Stomach (tissue), 9 donors: ENCODE results near the gene TRIP13. TPM values are rescaled to one million over a fixed set of nuclear protein-coding genes. Genes with fewer than 3 reads are reported as not detected.

Source experiments
- DNase-seq, 2 donors: peaks; one replicate each; pipeline versions ENCODE4 v3.0.0 to v3.0.0-alpha.2; 2013 to 2019
- H3K27ac ChIP-seq, 5 donors: fragments of 200-600 bp in 4 of 5; sonication (generic) in 4 of 5; one replicate each; pipeline ENCODE4 v1.5.1; 2013 to 2019; ENCODE audit warnings: mild to moderate bottlenecking in 1 of 5, moderate library complexity in 1 of 5
- H3K27me3 ChIP-seq, 3 donors: fragments of 200-600 bp; sonication (generic); one replicate each; pipeline ENCODE4 v1.5.1; 2017 to 2019; ENCODE audit warnings: mixed run types in 1 of 3
- H3K36me3 ChIP-seq, 4 donors: fragments of 200-600 bp; sonication (generic); 1 replicate in 3 of 4; 2 replicates in 1 of 4; pipeline ENCODE4 v1.5.1; 2016 to 2019
- H3K4me1 ChIP-seq, 4 donors: fragments of 200-600 bp; sonication (generic); one replicate each; pipeline ENCODE4 v1.5.1; 2016 to 2019
- H3K4me3 ChIP-seq, 4 donors: fragments of 200-600 bp; sonication (generic) in 3 of 4; one replicate each; pipeline ENCODE4 v1.5.1; 2016 to 2019; ENCODE audit warnings: mild to moderate bottlenecking in 1 of 4
- H3K9me3 ChIP-seq, 4 donors: fragments of 200-600 bp; sonication (generic); one replicate each; pipeline ENCODE4 v1.5.1; 2016 to 2019
- EP300 ChIP-seq: sonication (generic); formaldehyde crosslinking; IDR thresholded peaks from one replicate; pipeline ENCODE4 v1.6.1; 2017; ENCODE audit warnings: antibody characterized with exemption
- POLR2A ChIP-seq, 4 donors: fragments of 450-650 bp; IDR thresholded peaks; one replicate each; pipeline ENCODE4 v1.6.1; 2016; ENCODE audit warnings: antibody characterized with exemption in 4 of 4, control low read depth in 2 of 4, mild to moderate bottlenecking in 1 of 4, moderate library complexity in 1 of 4
- POLR2AphosphoS5 ChIP-seq, 3 donors: sonication (generic); formaldehyde crosslinking; IDR thresholded peaks; one replicate each; pipeline ENCODE4 v1.6.1; 2016; ENCODE audit warnings: antibody characterized with exemption in 3 of 3
- WGBS, 5 donors: extraction: QIAGEN DNeasy Blood & Tissue Kit in 3 of 5; methylation state at CpG; one replicate each; pipeline versions ENCODE4 v1.1.5 to v1.1.7; 2013 to 2018; 5-methylcytosine and 5-hydroxymethylcytosine counted together
- intact Hi-C: fragments of 100-400 bp; cut with DNase I; formaldehyde crosslinking; loops from one replicate; pipeline ENCODE4 v1.15.1; 2023; ENCODE audit warnings: low total_unique reads
- polyA plus RNA-seq, 3 donors: library from polyadenylated mRNA; stranded (reverse); fragments of 200-250 nt; gene quantifications; one replicate each; pipeline ENCODE4 v1.2.3, GENCODE V29; 2013
- total RNA-seq, 5 donors: library from RNA; depleted of rRNA; stranded (reverse); fragments of >200 nt; gene quantifications; one replicate each; pipeline versions ENCODE4 v1.1.0 to v1.2.3, GENCODE V29; 2014 to 2016
- TF ChIP-seq, protein P1 (sequence below), 7 experiments: fragments of 450-650 bp in 4 of 7; fragments of 200-600 bp in 3 of 7; sonication (generic) in 3 of 7; IDR thresholded peaks; one replicate each; pipeline ENCODE4 v1.5.1; 2016 to 2019; ENCODE audit warnings: antibody characterized with exemption in 7 of 7, control low read depth in 2 of 7, mild to moderate bottlenecking in 1 of 7
- donor health status: healthy with polysubstance abuse.
- donor health status: Bipolar disorder and iron deficiency.
- donor health status: healthy.

The TRIP13 gene
- total and polyA plus RNA-seq, 8 donors = 0.58 to 10.4 (median 3.5) TPM; not detected in 1

DNA sequence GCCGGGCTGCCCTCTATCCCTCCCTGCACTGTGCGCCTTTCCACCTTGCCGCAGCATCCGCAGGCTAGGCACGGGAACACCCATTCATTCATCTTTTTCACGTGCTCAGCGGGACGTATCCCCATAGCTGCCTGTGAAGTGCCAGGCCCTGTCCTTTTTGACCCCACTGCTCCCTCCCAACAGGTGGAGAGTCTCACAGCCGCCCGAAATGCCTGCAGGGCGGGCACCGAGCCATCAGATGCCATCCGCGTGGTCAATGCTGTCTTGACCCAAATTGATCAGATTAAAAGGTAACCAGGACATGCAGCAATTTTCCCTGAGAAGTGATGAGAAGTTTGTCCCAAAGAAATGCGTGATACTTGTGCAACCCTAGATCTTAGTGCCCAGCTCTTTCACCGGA, 15.5 kb downstream of the TRIP13 start:
- H3K27me3 ChIP-seq = no peaks in the 10 kb centered on the region
- DNase-seq = no peak
- no peaks in the 10 kb centered on the region for H3K9me3 ChIP-seq
- H3K36me3 ChIP-seq = peaks cover 0 to 21% (median 4%) of the 10 kb centered on the region in 4 donors
- no peak overlapping the region for H3K27ac ChIP-seq
- H3K4me1 ChIP-seq = peaks cover 0 to 18% (median 3%) of the 10 kb centered on the region in 4 donors
- intact Hi-C loops = loop anchor here (5.0 kb wide), 1 partner anchor 236 kb away; no protein-coding TSS in a partner anchor
- WGBS, 5 donors = 91 to 98% (median 97%) methylated on average over 16 of the region's 16 CpGs
- H3K4me3 ChIP-seq = no peak overlapping the region
- TF ChIP-seq POLR2A (IDR thresholded peaks at IDR 0.05) (no peak), EP300 (no peak), POLR2AphosphoS5 (IDR thresholded peaks at IDR 0.05) (no peak)
- TF ChIP-seq, protein P1, sequence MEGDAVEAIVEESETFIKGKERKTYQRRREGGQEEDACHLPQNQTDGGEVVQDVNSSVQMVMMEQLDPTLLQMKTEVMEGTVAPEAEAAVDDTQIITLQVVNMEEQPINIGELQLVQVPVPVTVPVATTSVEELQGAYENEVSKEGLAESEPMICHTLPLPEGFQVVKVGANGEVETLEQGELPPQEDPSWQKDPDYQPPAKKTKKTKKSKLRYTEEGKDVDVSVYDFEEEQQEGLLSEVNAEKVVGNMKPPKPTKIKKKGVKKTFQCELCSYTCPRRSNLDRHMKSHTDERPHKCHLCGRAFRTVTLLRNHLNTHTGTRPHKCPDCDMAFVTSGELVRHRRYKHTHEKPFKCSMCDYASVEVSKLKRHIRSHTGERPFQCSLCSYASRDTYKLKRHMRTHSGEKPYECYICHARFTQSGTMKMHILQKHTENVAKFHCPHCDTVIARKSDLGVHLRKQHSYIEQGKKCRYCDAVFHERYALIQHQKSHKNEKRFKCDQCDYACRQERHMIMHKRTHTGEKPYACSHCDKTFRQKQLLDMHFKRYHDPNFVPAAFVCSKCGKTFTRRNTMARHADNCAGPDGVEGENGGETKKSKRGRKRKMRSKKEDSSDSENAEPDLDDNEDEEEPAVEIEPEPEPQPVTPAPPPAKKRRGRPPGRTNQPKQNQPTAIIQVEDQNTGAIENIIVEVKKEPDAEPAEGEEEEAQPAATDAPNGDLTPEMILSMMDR (IDR thresholded peaks at IDR 0.05) = no peak

DNA sequence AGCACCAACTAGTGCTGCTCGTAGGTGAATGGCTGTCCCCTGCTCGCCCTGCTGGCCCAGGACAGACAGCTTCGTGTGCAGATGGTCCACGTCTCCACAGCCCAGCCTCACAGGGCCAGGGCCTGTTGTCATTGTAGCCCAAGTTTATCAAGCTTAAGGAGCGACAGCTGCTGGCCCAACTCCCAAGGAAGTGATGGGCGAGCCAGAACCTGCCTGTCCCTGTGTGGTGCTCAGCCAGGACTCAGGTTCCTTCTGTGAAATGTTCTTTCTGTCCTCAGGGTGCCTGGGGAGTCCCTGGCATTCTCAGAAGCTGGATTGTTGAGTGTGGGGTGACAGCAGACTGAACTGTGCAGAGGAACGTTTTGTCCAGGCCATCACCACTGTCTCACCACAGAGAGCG, 16.4 kb downstream of the TRIP13 start:
- H3K27me3 ChIP-seq = no peaks in the 10 kb centered on the region
- H3K4me3 ChIP-seq = no peak overlapping the region
- peaks cover 0 to 18% (median 3%) of the 10 kb centered on the region in 4 donors for H3K4me1 ChIP-seq
- TF ChIP-seq POLR2A (IDR thresholded peaks at IDR 0.05) (no peak), POLR2AphosphoS5 (IDR thresholded peaks at IDR 0.05) (no peak), EP300 (no peak)
- TF ChIP-seq, protein P1 (IDR thresholded peaks at IDR 0.05) = no peak
- no peak overlapping the region for H3K27ac ChIP-seq
- intact Hi-C loops = loop anchor here (5.0 kb wide), 1 partner anchor 237 kb away; no protein-coding TSS in a partner anchor
- 89 to 95% (median 91%) methylated on average over 8 of the region's 8 CpGs for WGBS, 5 donors
- H3K36me3 ChIP-seq = peaks cover 0 to 21% (median 4%) of the 10 kb centered on the region in 4 donors
- no peak for DNase-seq
- no peaks in the 10 kb centered on the region for H3K9me3 ChIP-seq

DNA sequence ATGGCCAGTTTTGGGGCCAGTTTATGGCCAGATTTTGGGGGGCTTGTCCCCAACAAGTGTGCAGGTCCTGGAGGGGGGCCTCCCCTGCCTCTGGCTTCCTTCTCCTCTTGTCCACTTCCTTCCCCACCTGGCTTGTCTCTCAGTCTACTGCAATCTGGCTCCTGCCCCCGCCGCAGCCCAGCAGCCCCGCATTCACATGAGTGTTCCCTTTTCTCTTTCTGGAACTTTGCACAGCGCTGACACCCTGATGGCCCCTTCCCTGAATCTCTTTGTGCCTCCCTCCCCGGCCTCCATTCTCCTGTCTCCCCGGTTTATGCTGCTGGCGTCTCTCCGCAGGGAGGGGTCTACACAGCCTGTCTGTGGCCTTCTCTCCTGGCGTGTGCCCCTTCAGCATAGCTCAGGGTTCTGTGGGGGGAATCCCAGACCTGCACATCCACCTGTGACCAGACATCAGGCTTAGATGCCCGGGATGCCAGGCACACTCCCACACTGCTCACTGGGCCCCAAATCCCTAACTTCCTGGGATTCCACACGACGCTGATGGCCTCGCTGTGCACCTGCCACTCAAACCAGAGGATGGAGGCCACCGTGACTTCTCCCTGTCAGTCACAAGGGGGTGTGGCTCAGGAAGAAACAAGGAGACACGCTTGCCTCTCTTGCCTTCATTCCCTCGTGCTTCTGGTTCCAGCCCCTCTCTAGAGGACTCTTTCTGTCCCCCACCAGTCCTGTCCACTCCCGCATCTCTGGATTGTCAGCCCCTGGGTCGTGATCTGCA, 17.5 kb downstream of the TRIP13 start:
- TF ChIP-seq EP300 = no peak
- no peak for TF ChIP-seq POLR2AphosphoS5 (IDR thresholded peaks at IDR 0.05)
- TF ChIP-seq, protein P1 (IDR thresholded peaks at IDR 0.05) = no peak
- TF ChIP-seq POLR2A (IDR thresholded peaks at IDR 0.05) = no peak
- Histone ChIP-seq H3K27me3 (no peaks in the 10 kb centered on the region), H3K4me3 (no peak overlapping the region), H3K36me3 (peaks cover 0 to 21% (median 4%) of the 10 kb centered on the region in 4 donors), H3K27ac (no peak overlapping the region), H3K9me3 (no peaks in the 10 kb centered on the region), H3K4me1 (peaks cover 0 to 18% (median 3%) of the 10 kb centered on the region in 4 donors)
- intact Hi-C loops = loop anchor here (5.0 kb wide), 1 partner anchor 238 kb away; no protein-coding TSS in a partner anchor
- WGBS, 5 donors = 93 to 97% (median 96%) methylated on average over 18 of the region's 18 CpGs
- DNase-seq = no peak

DNA sequence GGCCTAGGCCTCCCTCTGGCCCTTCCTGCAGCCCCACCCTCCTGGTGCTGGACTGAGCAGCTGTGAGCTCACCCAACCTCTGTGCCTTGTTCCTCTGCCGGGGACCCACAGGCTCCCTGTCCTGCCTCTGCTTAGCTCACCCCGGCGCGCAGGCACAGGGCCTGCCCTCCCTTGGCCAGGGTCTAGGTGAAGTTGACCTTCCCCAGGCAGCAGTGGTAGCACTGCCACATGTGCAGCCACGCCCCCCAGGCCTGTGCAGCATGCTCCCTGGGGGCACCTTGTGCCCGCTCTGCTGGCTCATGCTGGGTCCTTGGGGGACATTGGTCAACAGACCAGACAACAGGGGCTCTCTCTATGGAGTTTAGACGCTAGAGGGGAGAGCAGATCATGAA, 18.1 kb downstream of the TRIP13 start:
- intact Hi-C loops = no loop called here
- H3K27ac ChIP-seq = no peak overlapping the region
- H3K4me1 ChIP-seq = peaks cover 0 to 18% (median 3%) of the 10 kb centered on the region in 4 donors
- no peaks in the 10 kb centered on the region for H3K27me3 ChIP-seq
- WGBS, 5 donors = 91 to 100% (median 94%) methylated on average over 2 to 7 of the region's 7 CpGs
- no peak for DNase-seq
- no peaks in the 10 kb centered on the region for H3K9me3 ChIP-seq
- TF ChIP-seq POLR2AphosphoS5 (IDR thresholded peaks at IDR 0.05) = no peak
- TF ChIP-seq, protein P1 (IDR thresholded peaks at IDR 0.05) = no peak
- TF ChIP-seq EP300 = no peak
- TF ChIP-seq POLR2A (IDR thresholded peaks at IDR 0.05) = no peak
- H3K36me3 ChIP-seq = peaks cover 0 to 27% (median 4%) of the 10 kb centered on the region in 4 donors
- H3K4me3 ChIP-seq = no peak overlapping the region
